ENCODE data around the gene KAT2B.
"Not testable (repeated sequence)": the region's sequence is repeated elsewhere in the genome, so short reads cannot be mapped to it uniquely, and the experiment has no call there.

KAT2B gene

DNA sequence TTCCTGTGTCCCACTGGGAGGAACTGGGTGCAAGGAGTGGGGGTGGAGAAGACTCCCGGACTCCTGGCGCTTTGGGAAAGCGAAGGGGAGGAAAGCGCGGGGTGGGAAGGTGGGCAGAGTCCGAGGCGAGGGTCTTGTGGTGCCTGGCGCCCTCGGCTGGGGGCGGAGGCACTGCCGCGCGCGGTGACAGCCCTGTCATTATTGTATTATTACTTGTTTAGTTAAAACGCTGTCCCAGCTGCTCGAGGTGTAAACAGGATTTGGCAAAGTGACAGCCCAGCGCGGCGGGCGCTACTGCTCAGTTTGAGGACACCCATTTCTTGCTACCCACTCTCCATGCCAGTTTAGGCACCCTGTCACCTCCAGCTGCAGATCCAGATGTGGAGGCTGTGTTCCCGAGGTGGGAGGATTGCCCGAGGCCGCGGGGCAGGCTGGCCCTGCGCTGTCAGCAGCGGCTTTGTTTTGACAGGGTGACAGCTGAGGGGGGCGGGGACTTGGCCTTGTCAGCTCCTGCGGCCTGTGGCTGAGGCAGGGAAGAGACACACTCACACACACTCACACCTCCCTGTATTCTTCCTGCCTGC, 1.0 kb downstream of the KAT2B start:
- in situ Hi-C loops (cut with MboI; ENCODE audit: low sequenced_read_pairs), result no loop called here

DNA sequence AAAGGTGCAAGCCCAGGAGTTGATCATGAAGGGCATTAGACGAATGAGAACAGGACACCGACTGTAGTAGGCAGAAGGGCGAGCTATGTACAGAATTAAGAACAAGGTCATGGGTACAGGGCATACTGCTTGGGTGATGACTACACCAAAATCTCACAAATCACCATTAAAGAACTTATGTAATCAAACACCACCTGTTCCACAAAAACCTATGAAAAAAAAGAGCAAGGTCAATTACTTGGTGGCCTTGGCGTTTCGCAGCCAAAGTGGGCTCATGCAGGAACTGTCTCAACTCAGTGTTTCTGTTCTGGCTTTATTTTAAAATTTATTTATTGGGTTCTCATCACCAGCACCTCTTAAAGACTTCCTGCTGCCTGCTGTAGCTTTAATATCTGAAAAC, 2.1 kb downstream of the KAT2B start:
- in situ Hi-C loops (cut with MboI; ENCODE audit: low sequenced_read_pairs), result no loop called here

DNA sequence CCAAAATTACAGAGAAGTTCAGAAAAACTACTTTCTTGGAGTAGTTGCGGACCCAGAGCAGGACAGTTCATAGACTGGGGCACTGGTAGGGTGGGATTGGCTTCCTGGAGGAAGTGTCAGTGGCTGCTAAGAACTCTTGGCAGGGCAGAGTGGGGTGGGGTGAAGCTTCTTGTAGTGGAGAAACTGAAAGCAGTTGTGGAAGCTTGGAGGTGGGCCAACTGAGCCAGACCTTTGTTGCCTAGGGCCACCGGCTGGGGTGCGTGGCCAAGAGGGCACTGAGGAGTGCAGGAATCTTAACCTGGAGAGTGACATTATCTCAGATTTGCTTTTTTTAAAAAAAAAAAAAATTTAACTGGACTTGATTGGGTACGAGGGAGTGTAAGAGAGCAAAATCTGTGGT, 3.1 kb downstream of the KAT2B start:
- in situ Hi-C loops (cut with MboI; ENCODE audit: low sequenced_read_pairs), result no loop called here

DNA sequence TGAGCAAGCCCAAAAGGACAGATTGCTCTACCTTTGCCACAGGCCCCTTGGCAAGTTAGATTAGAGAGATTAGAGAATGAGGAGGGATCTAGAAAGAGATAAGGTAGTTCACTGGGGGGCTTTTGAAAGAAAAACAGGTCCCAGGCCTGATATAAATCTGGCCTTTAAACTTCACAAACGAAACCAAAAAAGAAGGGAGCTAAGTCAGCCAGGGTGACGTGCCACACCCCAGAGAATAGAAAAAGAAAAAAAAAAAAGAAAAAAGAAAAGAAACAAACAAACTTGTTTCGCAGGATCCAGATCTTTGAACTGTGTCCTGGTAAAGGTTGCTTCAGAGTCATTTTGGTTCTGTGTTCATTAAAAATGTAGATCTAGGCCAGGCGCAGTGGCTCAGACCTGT, 3.6 kb downstream of the KAT2B start:
- in situ Hi-C loops (cut with MboI; ENCODE audit: low sequenced_read_pairs), result no loop called here

DNA sequence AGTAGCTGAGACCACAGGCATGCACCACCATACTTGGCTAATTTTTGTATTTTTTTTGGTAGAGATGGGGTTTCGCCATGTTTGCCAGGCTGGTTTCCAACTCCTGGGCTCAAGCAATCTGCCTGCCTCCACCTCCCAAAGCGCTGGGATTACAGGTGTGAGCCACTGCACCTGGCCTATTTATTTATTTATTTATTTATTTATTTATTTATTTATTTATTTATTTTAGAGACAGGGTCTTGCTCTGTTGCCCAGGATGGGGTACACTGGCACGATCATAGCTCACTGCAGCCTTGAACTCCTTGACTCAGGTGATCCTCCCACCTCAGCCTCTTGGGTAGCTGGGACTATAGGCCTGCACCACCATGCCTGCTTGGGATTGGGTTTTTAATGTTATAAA, 4.9 kb downstream of the KAT2B start:
- in situ Hi-C loops (cut with MboI; ENCODE audit: low sequenced_read_pairs), result not testable (repeated sequence)

DNA sequence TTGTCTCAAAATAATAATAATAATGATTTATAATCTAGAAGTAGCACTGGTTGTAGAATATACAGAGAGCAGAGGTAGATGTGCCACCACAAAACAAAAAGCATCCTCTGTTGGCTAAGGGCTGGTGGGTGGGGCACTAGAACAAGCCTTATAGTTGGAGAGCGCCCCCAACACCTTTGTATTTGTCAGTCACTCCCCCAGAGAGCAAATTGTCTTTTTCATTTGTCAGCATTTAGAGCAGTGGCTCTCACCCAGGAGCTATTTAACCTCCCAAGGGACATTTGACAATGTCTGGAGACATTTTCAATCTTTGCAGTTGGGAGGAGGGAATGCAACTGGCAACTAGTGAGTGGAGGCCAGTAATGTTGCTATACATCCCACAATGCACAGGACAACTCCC, 6.3 kb downstream of the KAT2B start:
- in situ Hi-C loops (cut with MboI; ENCODE audit: low sequenced_read_pairs), result no loop called here

DNA sequence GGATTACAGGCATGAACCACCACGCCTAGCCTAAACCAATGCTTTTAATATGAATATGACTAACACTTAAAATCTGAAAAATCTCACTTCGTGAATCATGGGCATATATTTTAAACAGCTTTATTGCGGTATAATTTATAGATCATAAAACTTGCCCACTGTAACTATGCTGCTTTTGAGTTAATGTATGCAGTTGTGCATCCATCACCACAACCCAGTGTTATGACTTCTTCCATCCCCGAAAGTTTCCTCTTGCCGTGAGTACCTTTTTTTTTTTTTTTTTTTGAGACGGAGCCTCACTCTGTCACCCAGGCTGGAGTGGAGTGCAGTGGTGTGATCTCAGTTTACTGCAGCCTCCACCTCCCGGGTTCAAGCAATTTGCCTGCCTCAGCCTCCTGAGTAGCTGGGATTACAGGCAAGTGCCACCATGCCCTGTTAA, 7.1 kb downstream of the KAT2B start:
- in situ Hi-C loops (cut with MboI; ENCODE audit: low sequenced_read_pairs), result no loop called here

DNA sequence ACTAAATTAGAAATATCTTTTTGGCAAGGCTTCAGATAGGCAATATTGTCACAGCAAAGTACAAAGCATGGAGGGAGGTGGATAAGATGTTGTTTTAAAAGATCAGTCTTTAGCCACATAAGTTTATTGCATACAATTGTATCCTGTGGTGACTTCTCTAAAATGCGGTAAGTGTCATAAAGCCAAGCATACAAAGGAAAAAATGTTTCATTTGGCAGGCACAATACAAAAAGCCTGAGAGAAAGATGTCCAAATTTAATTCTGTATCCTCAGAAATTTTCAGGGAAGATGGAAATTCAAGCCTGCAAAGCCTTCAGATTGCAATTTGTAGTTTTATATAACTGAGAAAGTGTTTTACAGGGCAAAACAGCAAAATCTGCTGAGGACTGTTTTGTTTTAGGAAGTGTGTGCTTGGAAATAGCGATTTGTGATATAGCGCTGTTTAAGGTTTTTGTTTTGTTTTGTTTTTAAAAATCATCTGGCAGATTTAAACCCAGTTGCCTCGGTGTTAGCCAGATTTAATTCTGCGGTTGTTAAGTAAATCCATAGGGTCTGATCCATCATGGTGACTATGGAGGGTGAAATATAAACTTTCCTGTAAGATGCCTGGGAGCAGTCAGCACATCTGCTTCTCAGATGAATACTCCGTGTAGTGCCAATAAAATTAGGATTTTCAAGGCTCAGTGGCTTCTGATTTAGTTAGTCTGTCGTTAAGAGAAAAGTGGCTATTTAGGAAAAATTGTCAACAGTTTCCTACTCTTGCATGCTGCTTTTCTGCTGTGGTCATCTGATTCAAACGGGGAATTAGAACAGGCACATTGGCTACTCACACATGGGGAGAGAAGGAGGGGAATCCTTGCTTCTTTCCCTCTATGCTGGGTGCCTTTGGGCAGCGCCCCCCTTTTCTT, 8.0 kb downstream of the KAT2B start:
- in situ Hi-C loops (cut with MboI; ENCODE audit: low sequenced_read_pairs), result no loop called here

DNA sequence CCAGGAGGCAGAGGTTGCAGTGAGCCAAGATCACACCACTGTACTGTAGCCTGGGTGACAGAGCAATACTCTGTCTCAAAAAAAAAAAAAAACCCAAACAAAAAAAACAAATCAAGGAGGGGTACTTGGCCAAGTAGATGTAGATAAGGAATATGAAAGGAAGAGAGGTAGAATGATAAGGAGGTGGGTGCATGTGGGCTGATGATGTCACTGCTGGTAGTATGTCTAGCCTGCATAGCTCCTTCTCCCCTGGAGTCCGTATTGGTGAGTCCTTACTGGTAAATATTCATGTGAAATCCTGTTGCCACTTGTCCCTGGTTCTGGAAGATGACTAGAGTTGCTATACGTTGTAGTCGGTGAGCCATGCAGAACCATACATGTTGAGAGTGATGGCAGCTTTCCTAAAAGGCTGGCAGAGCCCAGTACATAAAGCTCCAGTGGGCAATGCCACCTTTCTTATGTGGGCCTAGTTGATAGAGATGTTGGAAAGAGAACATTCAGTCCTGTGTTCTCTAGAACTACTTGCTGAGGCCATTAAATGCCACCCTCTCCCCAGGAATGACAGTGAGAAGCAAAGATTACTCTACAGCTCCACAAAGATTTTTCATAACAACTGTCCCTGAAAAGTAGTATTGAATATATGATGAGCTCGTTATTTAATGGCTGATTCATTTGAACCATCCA, 11.0 kb downstream of the KAT2B start:
- in situ Hi-C loops (cut with MboI; ENCODE audit: low sequenced_read_pairs), result no loop called here

DNA sequence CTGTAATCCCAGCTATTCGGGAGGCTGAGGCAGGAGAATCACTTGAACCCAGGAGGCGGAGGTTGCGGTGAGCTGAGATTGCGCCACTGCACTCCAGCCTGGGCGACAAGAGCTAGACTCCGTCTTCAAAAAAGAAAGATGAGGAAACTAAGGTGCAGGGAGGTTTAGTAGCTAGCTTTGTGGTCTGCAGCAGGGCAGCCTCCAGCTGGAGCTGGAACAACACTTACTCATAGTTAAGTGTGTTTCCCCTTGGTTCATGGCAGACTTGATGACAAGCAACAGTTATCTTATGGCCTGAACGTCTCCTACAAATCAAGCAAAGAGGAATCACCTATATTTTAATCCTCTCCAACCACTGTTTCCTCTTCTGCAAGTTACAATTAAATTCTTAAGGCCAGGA, 12.6 kb downstream of the KAT2B start:
- in situ Hi-C loops (cut with MboI; ENCODE audit: low sequenced_read_pairs), result no loop called here

DNA sequence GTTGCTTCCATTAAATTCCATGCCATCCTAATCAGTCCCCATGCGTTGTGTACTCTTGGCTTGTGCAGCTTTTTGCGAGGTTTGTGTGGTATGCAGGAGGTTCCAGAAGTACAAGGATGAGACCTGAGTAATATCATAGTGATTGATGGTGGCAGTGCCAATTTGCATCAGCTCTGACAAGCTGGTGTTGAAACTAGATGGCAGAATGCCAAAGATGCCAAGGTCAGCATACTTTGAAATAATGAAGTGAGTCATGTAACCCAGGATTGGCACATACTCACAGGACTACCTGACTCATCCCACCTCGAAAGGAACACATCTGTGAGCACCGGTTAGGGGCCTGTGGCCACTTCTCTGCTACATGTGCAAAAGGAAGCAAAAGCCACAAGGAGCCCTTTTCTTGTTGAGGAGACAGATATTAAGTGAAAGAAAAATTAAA, 14.3 kb downstream of the KAT2B start:
- in situ Hi-C loops (cut with MboI; ENCODE audit: low sequenced_read_pairs), result no loop called here

DNA sequence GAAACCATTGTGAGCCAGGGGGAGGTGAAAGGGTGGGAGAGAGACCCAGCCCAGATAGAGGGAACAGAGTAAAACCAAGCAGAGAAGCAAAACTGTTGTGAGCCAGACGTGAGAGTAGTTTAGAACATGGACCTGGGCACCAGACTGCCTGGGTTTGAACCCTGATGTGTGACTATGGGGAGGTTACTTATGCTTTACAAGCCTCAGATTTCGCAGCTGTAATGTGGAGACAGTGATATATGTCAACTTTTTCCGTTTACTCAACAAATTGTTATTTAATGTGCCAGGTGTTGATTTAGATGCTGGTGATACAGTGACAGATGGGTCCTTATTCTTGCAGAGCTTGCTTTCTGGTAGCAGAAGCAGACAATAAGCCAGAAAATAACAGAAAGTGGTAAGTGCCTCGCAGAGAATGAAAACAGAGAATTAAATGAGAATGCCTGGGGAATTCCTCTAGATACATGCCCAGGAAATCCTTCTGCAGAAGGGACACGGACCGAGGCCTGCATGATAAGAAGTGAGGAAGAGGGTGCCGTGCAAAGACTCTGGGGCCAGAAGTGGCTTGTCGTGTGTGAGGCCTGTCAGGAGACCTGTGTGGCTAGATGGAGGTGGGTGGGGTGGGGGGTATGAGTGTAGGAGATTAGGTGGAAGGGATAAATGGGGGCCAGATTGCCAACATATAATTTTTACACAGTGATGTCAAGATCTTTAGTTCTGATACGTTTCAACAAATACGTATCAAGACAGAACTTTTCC, 15.0 kb downstream of the KAT2B start:
- in situ Hi-C loops (cut with MboI; ENCODE audit: low sequenced_read_pairs), result no loop called here

DNA sequence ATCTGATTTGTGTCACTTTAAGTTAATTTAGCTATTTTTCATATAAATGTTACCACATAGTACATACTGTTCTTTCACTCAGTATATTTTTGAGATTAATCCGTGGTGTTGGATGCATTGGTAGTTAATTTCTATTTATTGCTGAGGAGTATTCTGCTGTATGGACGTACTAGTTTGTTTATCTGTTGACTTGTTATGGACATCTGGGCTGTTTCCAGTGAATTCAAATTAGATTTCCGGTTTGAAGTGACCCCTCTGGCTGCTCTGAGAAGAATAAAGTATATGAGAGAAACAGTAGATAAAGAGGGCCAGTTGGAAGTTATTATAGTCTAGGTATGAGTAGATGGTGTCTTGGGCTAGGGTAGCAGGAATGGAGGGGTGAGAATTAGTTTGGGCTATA, 15.6 kb downstream of the KAT2B start:
- in situ Hi-C loops (cut with MboI; ENCODE audit: low sequenced_read_pairs), result no loop called here

DNA sequence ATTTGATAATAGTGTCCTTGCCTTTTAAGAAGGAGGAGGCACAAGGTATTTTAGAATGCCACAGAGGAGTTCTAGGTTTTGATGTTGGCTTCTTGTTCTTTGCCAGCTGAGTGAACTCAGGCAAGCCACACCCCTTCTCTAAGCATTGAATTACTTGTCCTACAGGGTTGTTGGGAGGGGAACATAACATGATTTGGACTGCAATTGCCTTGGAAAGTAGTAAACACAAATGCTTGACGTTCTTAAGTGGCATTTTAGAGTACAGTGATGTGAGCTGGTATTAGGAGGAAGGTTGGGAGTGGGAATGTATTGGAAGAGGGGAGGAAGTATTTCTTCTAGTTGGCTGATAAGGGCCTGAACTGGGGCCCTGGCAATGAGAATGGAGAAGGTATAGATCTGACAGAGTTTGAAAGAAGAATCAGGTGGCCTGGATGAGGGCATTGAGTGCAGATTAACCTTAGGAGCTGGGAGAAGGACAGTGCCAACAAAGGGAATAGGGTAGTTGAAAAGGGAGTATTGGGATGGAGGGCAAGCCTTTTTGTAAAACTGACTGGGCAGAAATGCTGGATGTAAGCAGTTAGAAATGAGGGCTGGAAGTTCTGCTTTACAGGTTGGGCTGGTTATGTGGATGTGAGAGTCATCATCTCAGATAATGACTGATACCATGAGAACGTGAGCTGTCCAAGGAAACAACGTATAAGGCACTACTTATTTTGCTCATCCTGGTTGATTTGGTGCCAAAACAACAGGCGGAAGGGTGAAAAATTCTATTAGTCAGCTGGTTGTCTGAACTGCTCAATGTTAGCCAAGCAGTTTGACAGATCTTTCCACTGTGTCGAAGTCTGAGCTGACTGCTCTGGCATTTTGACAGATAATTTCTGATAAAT, 16.7 kb downstream of the KAT2B start:
- in situ Hi-C loops (cut with MboI; ENCODE audit: low sequenced_read_pairs), result no loop called here

DNA sequence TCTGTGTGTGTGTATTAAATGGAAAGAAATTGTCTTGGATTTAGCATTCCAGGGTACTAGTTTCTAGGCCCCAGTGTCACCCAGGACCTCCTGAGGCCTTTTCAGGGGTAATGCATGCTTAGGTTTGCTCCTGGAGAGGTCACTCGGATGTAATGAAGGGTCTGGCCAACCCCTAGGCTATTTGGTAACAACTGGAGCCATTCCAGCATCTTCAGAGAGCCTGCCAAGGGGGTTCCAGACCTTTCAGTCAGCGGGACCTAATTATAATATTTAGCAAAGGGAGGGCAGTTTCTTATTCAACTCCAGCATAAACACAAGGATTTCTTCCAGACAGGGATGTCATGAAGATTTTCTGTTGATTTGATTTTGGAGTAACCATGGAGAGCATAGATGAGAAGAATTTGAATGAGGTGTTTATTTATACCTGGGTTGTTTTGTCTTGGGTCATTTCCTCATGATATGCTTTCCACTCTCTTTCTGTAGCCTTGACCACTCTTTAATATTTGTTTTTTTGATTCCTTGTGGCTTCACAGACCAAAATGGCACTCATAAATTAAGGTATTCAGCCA, 17.4 kb downstream of the KAT2B start:
- in situ Hi-C loops (cut with MboI; ENCODE audit: low sequenced_read_pairs), result no loop called here

DNA sequence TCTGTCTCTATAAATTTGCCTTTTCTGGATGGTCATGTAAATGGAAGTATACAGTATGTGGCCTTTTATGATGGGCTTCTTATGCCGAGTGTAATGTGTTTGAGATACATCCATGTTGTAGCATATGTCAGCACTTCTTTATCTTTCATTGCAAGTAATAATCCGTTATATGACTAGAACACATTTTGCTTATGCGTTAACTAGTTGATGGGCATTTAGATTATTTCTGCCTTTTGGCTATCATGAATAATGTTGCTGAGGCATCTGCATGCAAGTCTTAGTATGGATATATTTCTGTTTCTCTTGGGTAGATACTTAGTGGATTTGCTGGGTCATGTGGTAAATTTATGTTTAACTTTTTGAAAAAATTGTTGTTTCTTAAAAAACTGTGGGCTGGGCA, 19.7 kb downstream of the KAT2B start:
- in situ Hi-C loops (cut with MboI; ENCODE audit: low sequenced_read_pairs), result no loop called here

DNA sequence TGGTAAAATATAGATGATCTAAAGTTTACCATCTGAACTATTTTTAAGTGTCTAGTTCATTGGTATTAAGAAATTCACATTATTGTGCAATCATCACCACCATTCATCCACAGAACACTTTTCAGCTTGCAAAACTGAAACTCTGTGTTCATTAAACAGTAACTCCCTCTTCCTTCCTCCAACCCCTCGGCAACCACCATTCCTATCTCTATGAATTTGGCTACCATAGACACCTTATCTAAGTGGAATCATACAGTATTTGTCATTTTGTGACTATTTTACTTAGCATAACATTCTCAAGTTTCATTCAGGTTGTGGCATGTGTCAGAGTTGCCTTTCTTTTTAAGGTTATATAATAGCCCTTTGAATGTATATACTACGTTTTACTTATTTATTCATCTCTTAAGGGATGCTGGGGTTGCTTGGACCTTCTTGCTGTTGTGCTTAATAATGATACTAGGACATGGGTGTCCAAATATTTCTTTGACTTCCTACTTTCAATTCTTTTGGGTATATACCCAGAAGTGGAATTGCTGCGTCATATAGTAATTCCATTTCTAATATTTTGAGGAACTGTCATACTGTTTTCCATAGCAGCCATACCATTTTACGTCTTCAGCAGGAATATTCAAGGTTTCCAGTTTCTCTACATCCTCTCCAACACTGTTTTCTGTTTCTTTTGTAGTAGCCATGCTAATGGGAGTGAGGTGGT, 20.9 kb downstream of the KAT2B start:
- in situ Hi-C loops (cut with MboI; ENCODE audit: low sequenced_read_pairs), result no loop called here

DNA sequence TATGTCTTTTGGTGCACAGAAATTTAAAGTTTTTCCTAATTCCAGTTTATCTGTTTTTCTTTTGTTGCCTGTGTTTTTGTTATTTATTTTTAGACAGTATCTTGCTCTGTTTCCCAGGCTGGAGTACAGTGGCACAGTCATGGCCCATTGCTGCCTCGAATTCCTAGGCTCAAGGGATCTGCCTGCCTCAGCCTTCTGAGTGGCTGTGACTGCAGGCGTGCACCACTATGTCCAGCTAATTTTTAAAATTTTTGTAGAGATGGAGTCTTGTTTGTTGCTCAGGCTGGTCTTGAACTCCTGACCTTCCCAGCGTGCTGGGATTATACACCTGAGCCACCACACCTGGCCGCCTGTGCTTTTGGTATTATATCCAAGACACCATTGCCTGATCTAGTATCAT, 22.8 kb downstream of the KAT2B start:
- in situ Hi-C loops (cut with MboI; ENCODE audit: low sequenced_read_pairs), result no loop called here

DNA sequence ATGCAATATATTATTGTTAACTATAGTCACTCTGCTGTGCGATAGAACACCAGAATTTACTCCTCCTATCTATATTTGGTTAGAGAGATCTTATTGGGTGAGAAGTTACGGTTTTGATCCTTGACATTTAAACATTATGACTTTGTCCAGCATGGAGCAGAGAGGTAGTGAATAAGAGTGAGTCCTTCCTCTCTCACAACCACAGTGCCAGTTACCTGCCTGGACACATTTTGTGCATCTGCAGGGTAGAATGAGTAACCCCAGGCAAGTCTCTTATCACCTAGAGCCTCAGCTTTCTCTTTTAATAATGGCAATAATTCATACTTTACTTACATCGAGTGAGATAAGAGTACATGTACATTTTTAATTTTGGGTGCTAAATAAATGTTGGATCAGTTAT, 24.1 kb downstream of the KAT2B start:
- in situ Hi-C loops (cut with MboI; ENCODE audit: low sequenced_read_pairs), result no loop called here

All from hTERT RPE-1 (cell line).